Muscle of leg (tissue), 11 donors: ENCODE measurements around the gene FIGN. TPM values are rescaled to one million over a fixed set of nuclear protein-coding genes. Genes with fewer than 3 reads are reported as not detected.

Experiments
- DNase-seq: peaks from one replicate; pipeline ENCODE4 v3.0.0; 2013
- H3K27ac ChIP-seq: one replicate; pipeline ENCODE4 v1.5.1; 2013; ENCODE audit warnings: mild to moderate bottlenecking, low read length, control low read depth
- H3K27me3 ChIP-seq: one replicate; pipeline ENCODE4 v1.6.1; 2013; ENCODE audit warnings: low read length; ENCODE audit not compliant: control insufficient read depth, insufficient read depth
- H3K36me3 ChIP-seq: one replicate; pipeline ENCODE4 v1.6.1; 2013; ENCODE audit warnings: low read length; ENCODE audit not compliant: control insufficient read depth, insufficient read depth
- H3K4me1 ChIP-seq: one replicate; pipeline ENCODE4 v1.6.1; 2013; ENCODE audit warnings: low read length; ENCODE audit not compliant: control insufficient read depth, insufficient read depth
- H3K4me3 ChIP-seq: one replicate; pipeline ENCODE4 v1.5.1; 2013; ENCODE audit warnings: low read length, control low read depth
- H3K9me3 ChIP-seq: replicated peaks from 2 replicates; pipeline ENCODE4 v1.6.1; 2013; ENCODE audit warnings: low read depth, low read length; ENCODE audit not compliant: control insufficient read depth
- WGBS: methylation state at CpG from one replicate; pipeline ENCODE4 v1.1.5; 2013; ENCODE audit warnings: missing lambda C conversion rate; ENCODE audit not compliant: insufficient coverage; 5-methylcytosine and 5-hydroxymethylcytosine counted together
- polyA plus RNA-seq, 8 donors: library from polyadenylated mRNA; unstranded; fragments of 120-200 nt; gene quantifications; one replicate each; pipeline versions ENCODE4 v1.2.1 to v1.2.3, GENCODE V29; 2013; ENCODE audit warnings: inconsistent platforms in 1 of 8, low replicate concordance in 1 of 8; ENCODE audit not compliant: insufficient read length in 8 of 8, insufficient read depth in 1 of 8
- total RNA-seq: library from RNA; stranded (reverse); fragments of 120-200 nt; gene quantifications from one replicate; pipeline ENCODE4 v1.2.4, GENCODE V29; 2013

FIGN gene
- total and polyA plus RNA-seq, 9 donors, result 0.53 to 2.2 (median 0.95) TPM

- DNase-seq, result no peak
- H3K36me3 ChIP-seq, result no peaks in the 10 kb centered on the region
- no peaks in the 10 kb centered on the region for H3K9me3 ChIP-seq
- H3K27ac ChIP-seq, result no peak overlapping the region
- H3K4me1 ChIP-seq, result no peaks in the 10 kb centered on the region
- H3K27me3 ChIP-seq, result no peaks in the 10 kb centered on the region
- H3K4me3 ChIP-seq, result no peak overlapping the region
- WGBS, result no CpG with 5 or more reads among the region's 2 CpGs
Measured at GRCh38 chr2:163556511-163556910, 179.3 kb downstream of the FIGN start.

- Histone ChIP-seq H3K4me1 (no peaks in the 10 kb centered on the region), H3K36me3 (no peaks in the 10 kb centered on the region), H3K27me3 (no peaks in the 10 kb centered on the region), H3K27ac (no peak overlapping the region), H3K4me3 (no peak overlapping the region), H3K9me3 (no peaks in the 10 kb centered on the region)
- WGBS, result no CpG with 5 or more reads among the region's 3 CpGs
- DNase-seq, result no peak
Measured at GRCh38 chr2:163554864-163555263, 180.9 kb downstream of the FIGN start.

GRCh38 chr2:163553601-163554000 is 182.2 kb downstream of the FIGN start:
- Histone ChIP-seq H3K4me3 (no peak overlapping the region), H3K27me3 (no peaks in the 10 kb centered on the region), H3K4me1 (no peaks in the 10 kb centered on the region), H3K27ac (no peak overlapping the region), H3K36me3 (no peaks in the 10 kb centered on the region), H3K9me3 (no peaks in the 10 kb centered on the region)
- DNase-seq, result peak; percentile 91

DNA sequence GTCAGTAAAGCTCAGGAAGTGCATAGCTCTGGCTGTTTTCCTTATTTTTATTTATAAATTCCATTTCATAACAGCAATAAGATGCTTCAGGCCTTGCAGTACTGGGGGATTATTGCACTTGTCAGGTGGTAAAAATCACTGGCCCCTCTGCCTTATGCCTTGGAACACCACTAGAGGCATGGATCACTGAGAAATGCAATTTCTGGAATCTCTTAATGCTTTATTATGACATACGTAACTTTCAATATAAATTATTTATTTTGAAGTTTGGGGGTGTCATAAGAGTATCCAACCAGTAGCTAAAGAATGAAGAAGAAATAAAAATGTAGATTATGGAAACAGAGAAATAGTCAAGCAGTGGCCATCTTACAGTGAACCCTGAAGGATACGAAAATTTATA is 183.1 kb downstream of the FIGN start:
- no peak overlapping the region for H3K27ac ChIP-seq
- H3K9me3 ChIP-seq, result no peaks in the 10 kb centered on the region
- DNase-seq, result no peak
- no peaks in the 10 kb centered on the region for H3K27me3 ChIP-seq
- WGBS, result no CpG with 5 or more reads among the region's 2 CpGs
- no peak overlapping the region for H3K4me3 ChIP-seq
- H3K36me3 ChIP-seq, result no peaks in the 10 kb centered on the region
- no peaks in the 10 kb centered on the region for H3K4me1 ChIP-seq

DNA sequence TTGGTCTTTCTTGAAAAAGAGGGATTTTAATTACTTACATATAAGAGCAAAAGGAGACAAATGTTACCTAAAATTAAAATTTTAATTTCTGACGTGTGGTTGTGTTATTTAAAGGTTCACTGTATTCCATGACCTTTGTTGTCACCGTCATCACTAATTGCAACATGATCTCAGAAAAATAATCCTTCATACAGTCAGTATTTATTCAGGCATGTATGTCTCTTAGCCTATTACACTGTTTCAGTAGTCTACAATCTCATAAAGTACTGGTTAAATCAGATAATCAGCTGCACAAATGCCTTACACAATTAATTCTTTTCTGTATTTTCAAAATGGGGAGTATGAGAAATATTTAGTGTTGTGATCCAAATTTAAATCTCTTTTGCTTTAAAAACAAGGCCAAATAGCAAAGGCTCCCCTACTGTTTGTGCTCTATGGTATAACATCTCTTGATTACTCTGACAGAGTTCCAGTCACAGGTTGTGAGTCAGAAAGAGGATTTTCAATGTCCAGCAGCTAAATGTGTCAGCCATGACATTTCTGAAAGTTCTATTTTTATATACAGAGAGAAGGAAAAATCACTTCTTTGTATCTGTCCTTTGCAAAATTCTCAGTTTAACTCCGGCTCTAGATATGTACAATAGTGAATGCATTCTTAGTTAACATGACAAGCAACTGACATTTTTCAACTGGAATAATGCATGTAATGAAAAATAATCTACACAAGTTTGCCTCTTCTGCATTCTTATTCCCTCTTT is 184.0 kb downstream of the FIGN start:
- H3K4me1 ChIP-seq, result no peaks in the 10 kb centered on the region
- no peaks in the 10 kb centered on the region for H3K27me3 ChIP-seq
- peak; percentile 32 for DNase-seq
- H3K36me3 ChIP-seq, result no peaks in the 10 kb centered on the region
- WGBS, result no CpG with 5 or more reads among the region's 3 CpGs
- H3K9me3 ChIP-seq, result no peaks in the 10 kb centered on the region
- H3K27ac ChIP-seq, result no peak overlapping the region
- H3K4me3 ChIP-seq, result no peak overlapping the region

DNA sequence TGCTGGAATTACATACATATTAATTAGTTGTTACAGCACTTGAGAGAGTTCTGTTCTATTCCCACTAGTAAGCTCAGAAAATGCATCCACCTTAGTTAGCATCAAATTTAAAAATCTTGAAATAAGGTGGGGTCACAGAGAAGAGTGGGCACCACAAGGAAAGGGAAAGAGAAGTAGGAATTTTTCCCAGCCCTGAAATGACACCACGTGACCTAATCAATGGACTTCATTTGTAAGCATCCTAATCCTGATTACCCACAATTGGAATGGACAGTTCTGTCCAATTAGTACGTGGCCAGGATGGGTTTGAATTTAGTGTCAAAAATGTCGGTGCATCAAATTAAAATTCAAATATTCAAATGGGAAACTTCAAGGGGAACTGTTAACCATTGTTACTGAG is 186.8 kb downstream of the FIGN start:
- Histone ChIP-seq H3K27me3 (no peaks in the 10 kb centered on the region), H3K27ac (no peak overlapping the region), H3K4me1 (no peaks in the 10 kb centered on the region), H3K9me3 (no peaks in the 10 kb centered on the region), H3K4me3 (no peak overlapping the region), H3K36me3 (no peaks in the 10 kb centered on the region)
- WGBS, result no CpG with 5 or more reads among the region's 3 CpGs
- no peak for DNase-seq
